Astrocyte of the spinal cord (primary cell): ENCODE data around the gene TRABD2A.
A peak's percentile ranks its signal among the peaks of the same experiment; 100 is the strongest.

Experiments
- DNase-seq: peaks from one replicate; pipeline ENCODE4 v3.0.0; 2011; ENCODE audit warnings: low read depth, low spot score
- H3K4me3 ChIP-seq: 2 replicates; pipeline ENCODE4 v1.5.1; 2011; ENCODE audit warnings: low read depth, mild to moderate bottlenecking, low read length, moderate library complexity
- CTCF ChIP-seq: IDR thresholded peaks from 2 replicates; pipeline ENCODE4 v1.5.1; 2012; ENCODE audit warnings: low read depth, mild to moderate bottlenecking, low read length, inconsistent platforms
- in situ Hi-C: cut with HindIII; loops from 2 replicates; pipeline ENCODE4 v1.10.0; 2017; ENCODE audit warnings: low sequenced_read_pairs

TRABD2A gene

GRCh38 chr2:84888401-84889276 is 7.8 kb upstream of the TRABD2A start:
- in situ Hi-C loops, result no loop called here
- no peak overlapping the region for H3K4me3 ChIP-seq
- peak; percentile 58 for DNase-seq
- no peak for TF ChIP-seq CTCF

GRCh38 chr2:84886791-84887190 is 5.9 kb upstream of the TRABD2A start:
- no peak overlapping the region for H3K4me3 ChIP-seq
- TF ChIP-seq CTCF, result no peak
- in situ Hi-C loops, result no loop called here
- DNase-seq, result no peak

GRCh38 chr2:84885111-84885510 is 4.2 kb upstream of the TRABD2A start:
- no peak for DNase-seq
- TF ChIP-seq CTCF, result no peak
- in situ Hi-C loops, result no loop called here
- no peak overlapping the region for H3K4me3 ChIP-seq

- no peak for TF ChIP-seq CTCF
- no peak for DNase-seq
- in situ Hi-C loops, result no loop called here
- H3K4me3 ChIP-seq, result no peak overlapping the region
Measured at GRCh38 chr2:84884449-84884848, 3.6 kb upstream of the TRABD2A start.

- in situ Hi-C loops, result no loop called here
- no peak for DNase-seq
- no peak for TF ChIP-seq CTCF
- H3K4me3 ChIP-seq, result no peak overlapping the region
Measured at GRCh38 chr2:84882775-84883550, 2.1 kb upstream of the TRABD2A start.

- DNase-seq, result no peak
- in situ Hi-C loops, result no loop called here
- TF ChIP-seq CTCF, result no peak
- H3K4me3 ChIP-seq, result no peak overlapping the region
Measured at GRCh38 chr2:84882414-84882738, 1.5 kb upstream of the TRABD2A start.
